G401 (cell line): ENCODE results near the gene SERAC1. TPM values are rescaled to one million over a fixed set of nuclear protein-coding genes. Genes with fewer than 3 reads are reported as not detected.

Experiments used
- DNase-seq: peaks from one replicate; pipeline ENCODE4 v3.0.0-alpha.2; 2015; ENCODE audit warnings: low spot score
- in situ Hi-C: cut with HindIII; loops from 2 replicates; pipeline ENCODE4 v1.10.0; 2016; ENCODE audit warnings: low sequenced_read_pairs, mixed read lengths
- total RNA-seq: library from RNA; depleted of rRNA; stranded (reverse); fragments of >200 nt; shearing (Covaris generic); gene quantifications from 2 replicates; pipeline ENCODE4 v1.2.3, GENCODE V29; 2014

The SERAC1 gene
- total RNA-seq, 1 experiment from 2014 or later, result 16.8 TPM

DNA sequence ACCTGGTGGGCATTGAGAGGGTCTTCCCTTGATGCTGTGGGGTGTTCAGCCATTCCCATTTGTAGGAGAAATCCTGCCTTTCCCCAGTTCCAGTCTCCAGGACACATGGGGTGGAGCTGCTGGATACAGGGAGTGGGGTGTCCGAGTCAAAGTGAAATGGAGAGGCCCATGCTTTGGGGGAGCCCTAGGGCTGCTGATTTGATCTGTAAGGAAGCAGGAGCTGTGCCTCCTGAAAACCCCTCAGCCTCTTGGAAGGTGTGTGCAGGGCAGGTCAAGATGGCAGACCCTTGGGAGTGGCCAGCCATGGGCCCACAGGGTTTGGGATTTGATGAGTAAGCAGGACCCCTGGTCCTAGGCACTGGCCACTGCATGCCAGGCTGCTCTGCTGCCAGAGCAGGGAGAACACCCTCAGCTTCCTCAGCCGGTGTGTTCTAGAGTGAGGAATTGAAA lies 82.0 kb downstream of the SERAC1 start:
- in situ Hi-C loops, result no loop called here
- no peak for DNase-seq

DNA sequence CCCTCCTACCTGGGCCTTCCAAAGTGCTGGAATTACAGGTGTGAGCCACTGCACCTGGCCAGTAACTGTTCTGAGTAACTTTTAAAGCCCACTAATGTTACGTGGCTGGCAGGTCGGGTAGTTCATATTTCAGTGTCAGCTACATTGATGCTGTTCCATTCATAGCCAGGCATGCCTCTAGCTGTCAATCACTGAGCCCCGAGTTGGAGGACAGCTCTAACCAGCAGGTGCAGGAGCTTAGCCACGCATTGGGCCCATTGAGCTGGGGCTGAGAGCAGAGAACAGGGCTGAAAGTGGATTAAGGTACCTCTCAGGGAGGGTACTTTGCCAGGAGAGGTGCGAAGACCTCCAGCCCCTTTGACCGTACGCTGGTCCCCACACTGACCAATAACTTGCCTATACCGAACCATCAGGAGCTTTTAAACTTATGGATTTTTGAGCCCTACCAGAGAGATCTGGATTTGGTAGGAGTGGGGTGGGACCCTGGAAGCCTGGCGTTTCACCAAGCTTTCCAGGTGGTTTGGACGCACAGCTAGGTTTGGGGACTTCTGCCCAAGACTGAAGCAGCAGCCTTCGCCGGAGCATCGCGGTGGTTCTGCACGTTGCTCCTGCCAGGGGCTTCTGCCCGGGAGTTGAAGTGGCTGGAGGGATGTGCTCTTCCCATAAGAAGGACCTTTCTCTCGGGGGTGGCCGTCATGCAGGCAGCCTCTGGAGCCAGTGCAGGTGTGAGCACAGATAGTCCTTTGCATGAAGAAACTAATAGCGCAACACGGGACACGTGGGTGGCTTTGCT lies 82.6 kb downstream of the SERAC1 start:
- DNase-seq, result no peak
- in situ Hi-C loops, result no loop called here

DNA sequence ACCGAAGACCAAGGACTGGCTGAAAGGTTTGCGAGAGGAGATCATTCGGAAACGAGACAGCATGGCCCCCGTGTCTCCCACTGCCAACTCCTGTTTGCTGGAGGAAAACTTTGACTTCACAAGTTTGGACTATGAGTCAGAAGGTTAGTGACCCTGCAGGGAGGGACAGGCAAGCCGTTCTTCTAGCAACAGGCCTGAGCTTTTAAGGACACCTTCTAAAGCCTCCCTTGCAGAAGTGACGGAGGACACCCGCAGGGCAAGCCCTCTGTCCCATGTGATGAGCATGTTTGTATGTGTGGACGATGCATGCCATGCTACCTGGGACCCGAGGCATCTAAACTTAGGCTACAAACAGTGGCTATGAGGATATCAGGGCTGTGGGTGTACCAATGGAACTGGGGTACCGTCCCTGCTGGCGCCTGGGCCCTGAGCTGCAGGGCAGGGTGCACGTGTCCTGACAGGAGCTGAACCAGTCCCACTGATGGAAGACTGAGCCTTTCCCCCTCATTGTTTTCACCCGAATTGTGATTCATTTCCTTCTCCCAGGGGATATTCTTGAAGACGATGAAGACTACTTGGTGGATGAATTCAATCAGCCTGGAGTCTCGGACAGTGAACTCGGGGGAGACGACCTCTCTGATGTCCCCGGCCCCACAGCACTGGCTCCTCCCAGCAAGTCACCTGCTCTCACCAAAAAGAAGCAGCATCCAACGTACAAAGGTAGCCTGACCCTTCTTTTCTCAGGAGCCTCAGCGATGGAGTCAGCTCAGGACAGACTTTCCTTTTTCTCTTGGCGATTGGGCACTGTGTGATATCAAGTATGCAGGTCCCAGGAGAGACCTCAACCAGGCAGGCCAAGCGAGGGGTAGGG lies 84.4 kb downstream of the SERAC1 start:
- no peak for DNase-seq
- in situ Hi-C loops, result no loop called here

- no peak for DNase-seq
- in situ Hi-C loops, result no loop called here
These were observed 86.5 kb downstream of the SERAC1 start for GRCh38 chr6:158081657-158081935.

DNA sequence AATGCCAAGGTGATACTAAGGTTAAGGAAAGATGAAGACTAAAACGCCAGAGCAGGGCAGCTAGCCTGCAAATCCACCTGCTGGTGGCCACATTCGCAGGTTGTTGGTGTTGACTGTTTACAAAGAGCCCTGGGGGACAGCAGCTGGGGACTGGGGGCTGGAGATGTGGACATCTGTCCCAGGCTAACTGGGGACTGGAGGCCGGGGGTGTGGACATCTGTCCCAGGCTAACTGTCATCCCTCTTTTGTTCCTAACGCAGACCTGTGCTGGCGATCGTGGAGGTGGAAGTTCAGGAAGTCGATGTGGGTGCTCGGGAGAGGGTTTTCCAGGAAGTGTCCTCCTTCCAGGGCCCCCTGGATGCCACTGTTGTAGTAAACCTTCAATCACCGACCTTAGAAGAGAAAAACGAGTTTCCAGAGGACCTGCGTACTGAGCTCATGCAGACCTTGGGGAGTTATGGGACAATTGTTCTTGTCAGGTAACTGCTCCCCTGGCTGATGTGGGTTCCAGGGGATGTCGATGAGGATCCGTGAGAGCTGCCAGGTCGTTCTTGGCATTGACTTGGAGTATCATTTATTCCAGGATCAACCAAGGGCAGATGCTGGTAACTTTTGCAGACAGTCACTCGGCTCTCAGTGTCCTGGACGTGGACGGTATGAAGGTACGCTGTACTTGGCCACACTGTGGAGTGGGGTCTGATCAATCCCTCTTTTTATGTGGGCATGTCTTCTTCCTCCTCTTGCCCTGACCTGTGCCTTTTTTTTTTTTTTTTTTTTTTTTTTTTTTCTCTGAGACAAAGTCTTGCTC lies 87.0 kb downstream of the SERAC1 start:
- in situ Hi-C loops, result no loop called here
- DNase-seq, result no peak

- in situ Hi-C loops, result no loop called here
- DNase-seq, result no peak
These were observed 89.7 kb downstream of the SERAC1 start for GRCh38 chr6:158078320-158078719.

GRCh38 chr6:158077676-158078075 lies 90.4 kb downstream of the SERAC1 start:
- in situ Hi-C loops, result no loop called here
- no peak for DNase-seq

GRCh38 chr6:158076548-158076947 lies 91.5 kb downstream of the SERAC1 start:
- DNase-seq, result no peak

GRCh38 chr6:158073776-158074175 lies 94.3 kb downstream of the SERAC1 start:
- no peak for DNase-seq
- in situ Hi-C loops, result no loop called here

More at GRCh38 chr6:158076548-158076947, 91.5 kb downstream of the SERAC1 start:
- in situ Hi-C loops, result no loop called here

DNA sequence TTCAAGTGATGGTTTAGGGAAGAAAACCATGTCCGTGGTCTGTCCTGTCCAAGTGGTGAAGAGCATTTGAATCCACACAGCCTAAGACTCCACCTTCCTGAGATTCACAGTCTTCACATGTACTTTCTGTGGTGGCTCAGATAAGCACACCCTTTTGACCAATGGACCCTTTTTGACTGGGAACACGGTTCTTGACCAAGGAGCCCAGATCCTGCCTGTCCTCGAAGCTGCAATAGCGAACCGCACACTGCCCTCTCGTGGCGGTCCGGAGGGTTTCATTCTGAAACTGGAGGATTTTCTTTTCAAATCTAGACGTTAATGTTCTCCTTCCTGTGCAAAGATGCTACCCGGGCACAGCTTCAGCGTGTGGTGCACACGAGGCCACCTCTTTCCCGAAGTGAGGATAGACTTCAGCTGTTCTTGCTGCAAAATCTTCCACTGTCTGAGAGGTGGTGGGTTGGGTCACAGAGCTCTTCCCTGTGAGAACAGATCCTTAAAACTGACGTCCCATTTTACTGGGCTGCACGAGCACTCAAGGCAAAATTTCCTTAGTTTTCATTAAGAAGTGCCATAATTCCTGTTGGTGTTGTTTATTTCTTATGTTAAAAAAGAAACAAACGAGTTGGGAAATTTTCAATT lies 95.9 kb downstream of the SERAC1 start:
- DNase-seq, result peak; percentile 84
- in situ Hi-C loops, result no loop called here

DNA sequence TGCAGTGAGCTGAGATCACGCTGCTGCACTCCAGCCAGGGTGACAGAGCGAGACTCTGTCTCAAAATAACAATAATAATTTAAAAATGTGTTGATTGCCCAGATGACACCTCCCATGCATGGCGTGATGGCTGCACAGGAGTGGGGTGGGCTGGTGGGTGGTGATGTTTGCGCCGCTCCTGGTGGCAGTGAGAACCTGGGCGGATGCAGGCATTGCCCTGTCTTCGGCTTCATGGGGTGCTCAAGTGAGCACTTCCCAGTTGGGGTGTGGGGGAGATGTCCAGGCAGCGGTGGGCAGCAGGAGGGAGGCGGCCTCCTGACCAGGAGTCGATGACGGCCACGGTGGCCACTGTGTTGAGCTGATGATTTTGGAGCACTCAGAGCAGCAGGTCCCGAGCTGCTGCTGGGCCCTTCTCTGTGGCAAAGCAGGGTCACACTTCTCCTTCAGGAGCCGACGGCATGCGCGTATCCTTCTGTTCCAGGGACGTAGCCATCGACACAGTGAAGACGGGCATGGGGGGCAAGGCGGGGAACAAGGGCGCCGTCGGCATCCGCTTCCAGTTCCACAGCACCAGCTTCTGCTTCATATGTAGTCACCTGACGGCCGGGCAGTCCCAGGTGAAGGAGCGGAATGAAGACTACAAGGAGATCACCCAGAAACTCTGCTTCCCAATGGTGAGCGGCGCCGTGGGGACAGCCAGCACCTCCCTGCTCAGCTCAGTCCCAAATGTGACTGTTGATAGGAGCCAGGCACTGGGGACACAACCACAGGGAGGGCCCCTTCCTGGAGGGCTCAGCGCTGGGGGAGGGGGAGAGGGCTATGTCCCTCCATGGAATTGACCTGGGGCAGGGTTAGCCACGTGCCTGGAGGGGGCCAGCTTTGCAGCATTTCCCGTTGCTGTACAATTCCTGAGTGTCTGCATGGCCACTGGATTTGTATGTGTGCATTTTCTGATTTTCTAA lies 96.7 kb downstream of the SERAC1 start:
- in situ Hi-C loops, result no loop called here
- DNase-seq, result no peak

DNA sequence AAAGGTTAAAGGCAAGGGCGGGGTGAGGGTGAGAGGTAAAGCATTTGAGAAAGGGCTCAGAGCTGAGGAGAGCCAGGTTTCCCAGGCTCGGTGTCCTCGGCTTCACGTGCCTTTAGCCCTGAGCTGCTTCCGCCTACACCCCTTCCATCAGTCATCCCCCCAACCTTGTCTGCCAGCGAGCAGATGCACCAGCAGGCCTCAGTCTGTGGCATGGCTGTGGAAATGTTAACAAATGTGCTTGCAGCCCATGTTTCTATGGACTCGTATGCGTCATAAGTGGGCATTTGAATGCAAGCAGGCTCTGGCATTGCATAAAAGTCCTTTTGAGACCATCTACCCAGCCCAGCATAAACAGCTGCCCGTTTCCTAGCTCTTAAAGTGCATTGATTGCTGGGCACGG lies 97.5 kb downstream of the SERAC1 start:
- in situ Hi-C loops, result no loop called here
- no peak for DNase-seq

DNA sequence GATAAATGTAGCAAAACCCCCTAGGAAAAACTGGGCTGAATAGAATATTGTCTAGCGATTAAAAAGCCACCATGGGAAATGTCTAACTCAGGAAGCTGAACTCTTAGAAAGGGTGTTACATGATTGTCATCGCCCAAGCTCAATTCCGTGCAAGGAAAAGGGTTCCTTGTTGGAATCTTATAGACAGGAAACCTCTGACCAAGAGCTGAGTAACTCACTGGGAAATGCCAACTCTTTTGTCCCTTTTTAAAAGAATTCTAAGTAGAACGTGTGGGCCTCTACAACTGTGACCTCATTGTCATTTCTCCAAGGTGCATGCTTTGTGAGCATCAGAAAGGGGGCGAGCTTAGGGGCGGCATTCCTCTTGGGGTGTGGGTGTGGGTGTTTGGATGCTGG lies 98.3 kb downstream of the SERAC1 start:
- in situ Hi-C loops, result no loop called here
- DNase-seq, result no peak

- in situ Hi-C loops, result no loop called here
- no peak for DNase-seq
These were observed 98.9 kb downstream of the SERAC1 start for GRCh38 chr6:158068893-158069799.

GRCh38 chr6:158068156-158068892 lies 99.7 kb downstream of the SERAC1 start:
- DNase-seq, result no peak
- in situ Hi-C loops, result no loop called here

GRCh38 chr6:158067436-158068015 lies 100.5 kb downstream of the SERAC1 start:
- in situ Hi-C loops, result no loop called here
- no peak for DNase-seq
